ENCODE measurements around the gene BCAP31.
"Not testable (repeated sequence)": the region's sequence is repeated elsewhere in the genome, so short reads cannot be mapped to it uniquely, and the experiment has no call there.

Gene BCAP31

DNA sequence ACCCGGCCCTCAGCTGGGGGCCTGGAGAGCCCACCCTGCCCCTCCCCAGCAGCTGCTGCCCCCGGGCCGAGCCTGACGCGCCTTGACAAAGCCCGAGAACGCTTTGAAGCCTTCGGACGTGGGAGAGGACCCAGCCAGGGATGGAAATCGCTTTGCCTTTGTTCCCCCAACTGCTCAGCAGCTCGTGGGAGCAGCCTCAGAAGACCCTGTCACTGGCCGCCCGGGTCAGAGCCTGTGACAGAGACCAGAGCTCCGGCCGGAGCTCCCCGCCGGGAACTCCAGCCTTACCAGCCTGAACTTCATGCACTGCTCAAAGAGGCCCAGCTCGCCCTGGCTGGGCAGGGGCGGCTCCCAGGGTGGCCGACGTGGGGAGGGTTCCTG lies 39.0 kb downstream of the BCAP31 start:
- H3K27ac ChIP-seq (ENCODE audit: low read depth, low read length, severe bottlenecking): peak overlapping the region; percentile 73
- no peaks in the 10 kb centered on the region for H3K9me3 ChIP-seq (ENCODE audit: control insufficient read depth, low read length)
- peaks cover 13% of the 10 kb centered on the region for H3K4me1 ChIP-seq (ENCODE audit: control insufficient read depth, insufficient read depth, low read length, poor library complexity, severe bottlenecking)
- H3K4me3 ChIP-seq (ENCODE audit: extremely low read depth, insufficient read depth, low read length, poor library complexity, severe bottlenecking): no peak overlapping the region
- 5 to 16% methylated on average over 12 to 15 of the region's 21 CpGs for WGBS, 2 experiments (ENCODE audit: insufficient coverage in 2 of 2)
- H3K36me3 ChIP-seq (ENCODE audit: control insufficient read depth, insufficient read depth, low read length): no peaks in the 10 kb centered on the region

DNA sequence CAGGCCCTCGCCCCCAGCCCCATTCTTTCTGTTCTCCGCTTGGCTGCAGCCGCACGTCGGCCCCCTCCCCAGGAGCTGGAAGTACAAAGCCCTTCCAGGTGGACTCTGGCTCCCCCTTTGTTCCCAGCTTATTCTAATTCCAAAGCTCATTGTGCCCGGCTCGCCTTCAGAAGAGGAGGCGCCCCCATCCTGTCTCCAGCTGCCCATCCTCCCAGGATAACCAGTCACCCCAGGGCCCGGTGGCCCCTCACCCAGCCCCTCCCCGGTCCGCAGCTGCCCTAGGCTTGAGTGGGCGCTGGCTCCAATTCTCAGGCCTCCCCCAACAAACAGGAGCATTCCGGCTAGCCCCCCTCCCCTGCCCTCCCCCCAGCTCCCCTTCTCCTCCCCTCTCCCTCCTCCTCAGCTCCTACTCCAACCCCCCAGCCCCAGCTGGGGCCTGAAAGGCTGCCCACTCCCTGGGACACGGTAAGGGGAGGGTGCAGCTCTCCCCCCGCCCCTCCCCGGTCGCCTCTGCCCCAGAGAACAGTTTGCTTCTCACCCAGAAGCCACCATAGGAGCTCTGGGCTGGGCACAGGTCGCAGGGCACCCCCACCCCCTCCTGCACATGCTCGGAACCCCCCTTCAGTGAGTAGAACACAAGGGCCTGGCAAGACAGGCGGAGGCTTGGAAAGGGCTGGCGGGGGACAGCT lies 39.6 kb downstream of the BCAP31 start:
- Histone ChIP-seq H3K4me3 (ENCODE audit: extremely low read depth, insufficient read depth, low read length, poor library complexity, severe bottlenecking) (no peak overlapping the region), H3K9me3 (ENCODE audit: control insufficient read depth, low read length) (no peaks in the 10 kb centered on the region), H3K4me1 (ENCODE audit: control insufficient read depth, insufficient read depth, low read length, poor library complexity, severe bottlenecking) (peaks cover 13% of the 10 kb centered on the region), H3K36me3 (ENCODE audit: control insufficient read depth, insufficient read depth, low read length) (no peaks in the 10 kb centered on the region), H3K27ac (ENCODE audit: low read depth, low read length, severe bottlenecking) (peak overlapping the region; percentile 73)
- 34% methylated on average over 4 of the region's 21 CpGs; no CpG with 5 or more reads in 1 of the 2 experiments for WGBS, 2 experiments (ENCODE audit: insufficient coverage in 2 of 2)

DNA sequence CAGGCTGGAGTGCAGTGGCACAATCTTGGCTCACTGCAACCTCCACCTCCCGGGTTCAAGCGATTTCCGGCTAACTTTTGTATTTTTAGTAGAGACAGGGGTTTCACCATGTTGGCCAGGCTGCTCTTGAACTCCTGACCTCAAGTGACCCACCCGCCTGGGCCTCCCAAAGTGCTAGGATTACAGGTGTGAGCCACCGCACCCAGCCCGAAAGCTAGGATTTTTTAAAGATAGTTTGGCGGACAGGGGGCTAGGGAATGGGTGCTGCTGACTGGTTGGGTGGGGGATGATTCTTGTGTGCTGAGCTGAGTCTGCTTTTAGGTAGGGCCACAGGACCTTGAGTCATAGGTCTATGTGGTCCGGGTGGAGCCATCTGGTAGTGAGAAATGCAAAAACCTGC lies 40.7 kb downstream of the BCAP31 start:
- H3K4me3 ChIP-seq (ENCODE audit: extremely low read depth, insufficient read depth, low read length, poor library complexity, severe bottlenecking); H3K27ac ChIP-seq (ENCODE audit: low read depth, low read length, severe bottlenecking); H3K36me3 ChIP-seq (ENCODE audit: control insufficient read depth, insufficient read depth, low read length); H3K9me3 ChIP-seq (ENCODE audit: control insufficient read depth, low read length): not testable (repeated sequence)
- 100% methylated on average over 4 of the region's 8 CpGs for whole genome bisulfite sequencing, 2 experiments (ENCODE audit: insufficient coverage in 2 of 2)
- H3K4me1 ChIP-seq (ENCODE audit: control insufficient read depth, insufficient read depth, low read length, poor library complexity, severe bottlenecking): peaks cover 13% of the 10 kb centered on the region

DNA sequence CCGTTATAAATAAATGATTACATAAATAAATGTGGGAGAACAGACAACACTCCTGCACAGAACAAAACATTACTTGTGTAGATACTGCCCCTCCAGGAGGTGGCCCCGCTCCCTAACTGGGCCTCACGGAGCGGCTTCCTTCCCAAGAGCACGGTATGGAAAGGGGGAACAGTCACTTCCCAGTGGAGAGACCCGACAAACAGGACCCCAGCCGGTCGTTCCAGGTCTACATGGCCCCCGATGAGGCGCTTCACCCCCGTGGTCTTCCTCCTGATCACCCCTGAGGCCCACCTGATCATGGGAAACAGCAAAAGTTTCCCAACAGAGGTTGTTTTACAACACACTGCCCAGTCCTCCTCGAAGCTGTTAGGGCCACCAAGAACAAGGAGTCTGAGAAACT lies 43.0 kb downstream of the BCAP31 start:
- Histone ChIP-seq H3K4me1 (ENCODE audit: control insufficient read depth, insufficient read depth, low read length, poor library complexity, severe bottlenecking) (peaks cover 10% of the 10 kb centered on the region), H3K27ac (ENCODE audit: low read depth, low read length, severe bottlenecking) (no peak overlapping the region), H3K4me3 (ENCODE audit: extremely low read depth, insufficient read depth, low read length, poor library complexity, severe bottlenecking) (no peak overlapping the region), H3K9me3 (ENCODE audit: control insufficient read depth, low read length) (no peaks in the 10 kb centered on the region), H3K36me3 (ENCODE audit: control insufficient read depth, insufficient read depth, low read length) (no peaks in the 10 kb centered on the region)
- 90 to 100% methylated on average over 2 to 5 of the region's 12 CpGs for WGBS, 2 experiments (ENCODE audit: insufficient coverage in 2 of 2)

DNA sequence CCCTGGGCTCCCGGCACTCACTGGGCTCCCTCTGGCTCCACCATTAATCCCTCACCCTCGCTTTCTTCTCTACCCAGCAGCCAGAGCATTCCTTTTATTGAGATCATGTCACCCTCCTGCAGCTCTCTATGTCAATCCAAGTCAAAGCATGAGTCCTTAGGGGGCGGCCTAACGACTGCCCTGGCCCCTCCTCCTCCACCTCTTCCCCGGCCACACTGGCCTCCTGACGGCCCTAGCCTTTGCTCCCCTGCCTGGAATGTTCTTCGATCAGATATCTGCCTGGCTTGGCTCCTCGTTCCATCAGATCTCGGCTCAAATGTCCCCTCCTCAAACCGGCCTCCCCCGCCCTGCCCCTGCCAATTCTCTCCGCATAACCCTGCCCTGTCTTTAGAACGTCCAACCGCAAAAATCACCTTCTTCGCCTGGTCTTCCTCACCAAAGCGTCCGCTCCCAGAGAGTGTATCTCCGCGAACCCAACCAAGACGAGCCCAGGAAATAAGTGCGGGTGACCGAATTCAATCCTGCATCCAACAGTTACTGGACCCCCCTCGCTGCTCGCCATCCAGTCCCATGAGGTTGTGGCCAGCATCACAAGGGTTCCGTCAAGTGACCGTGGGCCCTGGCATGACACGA lies 49.9 kb downstream of the BCAP31 start:
- no peak overlapping the region for H3K27ac ChIP-seq (ENCODE audit: low read depth, low read length, severe bottlenecking)
- 63 to 76% methylated on average over 10 to 23 of the region's 27 CpGs for WGBS, 2 experiments (ENCODE audit: insufficient coverage in 2 of 2)
- H3K9me3 ChIP-seq (ENCODE audit: control insufficient read depth, low read length): no peaks in the 10 kb centered on the region
- H3K4me3 ChIP-seq (ENCODE audit: extremely low read depth, insufficient read depth, low read length, poor library complexity, severe bottlenecking): no peak overlapping the region
- no peaks in the 10 kb centered on the region for H3K36me3 ChIP-seq (ENCODE audit: control insufficient read depth, insufficient read depth, low read length)
- no peaks in the 10 kb centered on the region for H3K4me1 ChIP-seq (ENCODE audit: control insufficient read depth, insufficient read depth, low read length, poor library complexity, severe bottlenecking)

DNA sequence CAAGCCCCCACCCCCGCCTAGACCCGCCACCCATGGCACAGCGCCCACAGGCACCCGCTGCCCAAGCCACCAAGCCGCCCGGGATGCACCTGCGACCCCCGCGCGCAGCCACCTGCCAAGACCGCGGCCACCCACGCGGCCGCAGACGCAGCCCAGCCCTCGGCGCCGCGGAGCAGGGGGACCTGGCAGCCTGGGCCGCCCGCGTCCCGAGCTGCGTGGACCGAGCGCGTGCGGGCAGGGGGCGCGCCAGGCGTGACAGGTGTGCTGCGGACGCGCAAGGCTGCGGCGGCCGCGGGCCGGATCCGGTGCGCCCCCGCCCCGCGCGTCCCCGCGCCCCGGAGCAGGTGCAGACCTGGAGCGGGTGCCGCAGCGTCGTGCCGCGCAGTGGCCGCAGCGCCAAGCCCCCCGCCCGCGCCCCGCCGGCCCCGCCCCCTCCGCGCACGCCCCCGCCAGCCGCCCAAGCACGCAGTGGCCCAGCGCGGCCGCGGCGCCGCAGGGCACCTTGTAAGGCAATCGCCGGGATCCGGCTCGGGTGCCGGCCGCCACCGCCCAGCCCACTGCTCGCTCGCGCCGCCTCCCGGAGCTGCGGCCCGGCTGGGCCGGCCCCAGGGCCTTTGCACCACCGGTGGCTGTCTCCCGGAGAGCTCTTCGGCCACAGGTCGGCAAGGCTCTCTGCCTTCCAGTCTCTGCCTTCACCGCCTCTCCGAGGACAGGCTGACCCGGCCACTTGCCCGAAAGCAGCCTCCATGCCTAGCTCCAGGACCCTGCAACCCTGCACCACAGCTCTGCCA lies 50.6 kb downstream of the BCAP31 start, which contains the start of gene PNCK:
Gene PNCK (minus strand): TSS at position 386 of the 791 bp plus-strand sequence. CDS start 737 bp downstream, outside the sequence.
- H3K9me3 ChIP-seq (ENCODE audit: control insufficient read depth, low read length): no peaks in the 10 kb centered on the region
- H3K4me3 ChIP-seq (ENCODE audit: extremely low read depth, insufficient read depth, low read length, poor library complexity, severe bottlenecking): no peak within 1 kb of the TSS
- no peak within 1 kb of the TSS for H3K27ac ChIP-seq (ENCODE audit: low read depth, low read length, severe bottlenecking)
- WGBS, 2 experiments (ENCODE audit: insufficient coverage in 2 of 2): 0 to 18% methylated on average over 2 to 25 of the region's 98 CpGs
- H3K36me3 ChIP-seq (ENCODE audit: control insufficient read depth, insufficient read depth, low read length): no peaks in the 10 kb centered on the region
- H3K4me1 ChIP-seq (ENCODE audit: control insufficient read depth, insufficient read depth, low read length, poor library complexity, severe bottlenecking): no peaks in the 10 kb centered on the region

DNA sequence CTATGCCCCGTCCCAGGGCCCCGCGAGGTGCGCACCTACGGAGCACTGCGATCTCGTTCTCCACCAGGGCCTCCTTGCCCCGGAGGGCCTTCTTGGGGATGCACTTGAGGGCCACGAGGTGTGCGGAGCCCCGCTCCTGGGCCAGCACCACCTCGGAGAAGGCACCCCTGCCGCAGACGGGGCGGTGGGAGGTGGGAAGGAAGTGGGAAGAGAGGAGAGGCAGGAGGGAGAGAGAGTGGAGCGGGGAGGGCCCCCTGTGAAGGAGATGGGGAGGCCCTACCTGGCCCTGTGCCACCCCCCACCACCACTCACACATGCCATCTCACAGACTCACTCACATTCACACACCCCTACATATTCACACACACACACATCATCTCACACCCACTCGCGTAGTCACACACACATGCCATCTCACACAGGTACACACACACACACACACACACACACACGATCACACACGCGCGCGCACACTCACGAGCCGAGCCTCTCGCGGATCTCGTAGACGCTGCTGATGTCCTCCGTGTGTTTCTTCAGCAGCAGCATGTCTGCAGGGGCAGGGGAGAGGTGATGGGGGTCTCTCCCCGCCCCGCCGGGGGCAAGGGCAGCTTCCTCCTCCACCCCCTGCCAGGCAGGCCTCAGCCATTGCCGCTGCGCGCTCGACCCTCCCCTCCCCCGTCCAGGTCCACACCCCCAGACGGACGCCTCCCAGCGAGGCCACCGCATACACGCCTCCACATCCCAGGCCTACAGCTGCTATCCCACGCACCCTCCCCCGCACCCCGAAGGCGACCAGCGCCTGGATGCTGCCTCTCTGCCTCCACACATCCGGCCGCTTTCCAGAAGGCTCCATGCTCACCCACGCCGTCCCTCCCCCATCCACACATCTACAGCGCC lies 51.4 kb downstream of the BCAP31 start:
- Histone ChIP-seq H3K4me3 (ENCODE audit: extremely low read depth, insufficient read depth, low read length, poor library complexity, severe bottlenecking) (no peak overlapping the region), H3K36me3 (ENCODE audit: control insufficient read depth, insufficient read depth, low read length) (no peaks in the 10 kb centered on the region), H3K9me3 (ENCODE audit: control insufficient read depth, low read length) (no peaks in the 10 kb centered on the region), H3K27ac (ENCODE audit: low read depth, low read length, severe bottlenecking) (no peak overlapping the region), H3K4me1 (ENCODE audit: control insufficient read depth, insufficient read depth, low read length, poor library complexity, severe bottlenecking) (no peaks in the 10 kb centered on the region)
- 83 to 95% methylated on average over 2 to 6 of the region's 53 CpGs for WGBS, 2 experiments (ENCODE audit: insufficient coverage in 2 of 2)

DNA sequence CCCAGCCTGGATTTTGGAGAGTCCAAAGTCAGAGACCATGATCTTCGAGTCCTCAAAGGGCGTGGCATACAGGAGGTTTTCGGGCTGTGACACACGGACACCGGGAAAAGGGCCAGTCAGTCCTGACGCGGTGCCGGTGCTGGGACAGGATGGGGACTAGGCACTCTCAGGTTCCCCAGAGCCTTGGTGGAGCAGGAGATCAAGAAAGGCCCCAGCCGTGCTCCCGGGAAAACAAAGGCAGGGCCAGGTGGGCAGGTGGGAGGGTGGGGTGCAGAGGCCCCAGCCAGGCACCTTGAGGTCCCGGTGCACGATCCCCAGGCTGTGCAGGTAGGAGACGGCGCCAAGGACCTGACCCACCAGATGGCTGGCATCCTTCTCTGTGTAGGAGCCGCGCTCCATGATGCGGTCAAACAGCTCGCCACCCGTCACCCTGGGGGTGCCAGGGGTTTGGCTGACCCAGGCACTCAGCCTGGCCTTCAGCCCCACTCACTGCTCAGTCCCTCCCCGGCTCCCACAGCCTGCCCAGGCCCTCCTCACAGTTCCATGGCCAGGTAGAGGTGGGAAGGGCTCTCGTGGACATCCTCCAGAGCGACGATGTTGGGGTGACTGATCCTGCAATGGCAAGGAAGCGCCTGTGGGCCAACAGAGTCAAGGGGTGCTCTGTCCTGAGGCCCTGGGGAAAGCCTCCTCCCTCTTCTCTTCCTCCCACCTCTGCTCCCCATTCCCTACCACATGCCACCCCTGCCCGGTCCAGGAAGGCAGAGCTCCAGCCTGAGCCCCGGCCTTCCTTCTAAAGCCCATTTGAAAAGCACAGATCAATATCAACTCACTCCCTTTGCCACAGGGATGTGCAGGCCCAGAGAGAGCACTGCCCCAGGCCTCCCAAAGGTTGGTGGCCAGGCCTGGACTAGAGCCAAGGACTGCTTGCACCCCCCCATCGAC lies 52.3 kb downstream of the BCAP31 start:
- Histone ChIP-seq H3K9me3 (ENCODE audit: control insufficient read depth, low read length) (no peaks in the 10 kb centered on the region), H3K4me3 (ENCODE audit: extremely low read depth, insufficient read depth, low read length, poor library complexity, severe bottlenecking) (no peak overlapping the region), H3K4me1 (ENCODE audit: control insufficient read depth, insufficient read depth, low read length, poor library complexity, severe bottlenecking) (no peaks in the 10 kb centered on the region), H3K36me3 (ENCODE audit: control insufficient read depth, insufficient read depth, low read length) (no peaks in the 10 kb centered on the region), H3K27ac (ENCODE audit: low read depth, low read length, severe bottlenecking) (no peak overlapping the region)
- WGBS, 2 experiments (ENCODE audit: insufficient coverage in 2 of 2): 90 to 93% methylated on average over 2 to 13 of the region's 27 CpGs

DNA sequence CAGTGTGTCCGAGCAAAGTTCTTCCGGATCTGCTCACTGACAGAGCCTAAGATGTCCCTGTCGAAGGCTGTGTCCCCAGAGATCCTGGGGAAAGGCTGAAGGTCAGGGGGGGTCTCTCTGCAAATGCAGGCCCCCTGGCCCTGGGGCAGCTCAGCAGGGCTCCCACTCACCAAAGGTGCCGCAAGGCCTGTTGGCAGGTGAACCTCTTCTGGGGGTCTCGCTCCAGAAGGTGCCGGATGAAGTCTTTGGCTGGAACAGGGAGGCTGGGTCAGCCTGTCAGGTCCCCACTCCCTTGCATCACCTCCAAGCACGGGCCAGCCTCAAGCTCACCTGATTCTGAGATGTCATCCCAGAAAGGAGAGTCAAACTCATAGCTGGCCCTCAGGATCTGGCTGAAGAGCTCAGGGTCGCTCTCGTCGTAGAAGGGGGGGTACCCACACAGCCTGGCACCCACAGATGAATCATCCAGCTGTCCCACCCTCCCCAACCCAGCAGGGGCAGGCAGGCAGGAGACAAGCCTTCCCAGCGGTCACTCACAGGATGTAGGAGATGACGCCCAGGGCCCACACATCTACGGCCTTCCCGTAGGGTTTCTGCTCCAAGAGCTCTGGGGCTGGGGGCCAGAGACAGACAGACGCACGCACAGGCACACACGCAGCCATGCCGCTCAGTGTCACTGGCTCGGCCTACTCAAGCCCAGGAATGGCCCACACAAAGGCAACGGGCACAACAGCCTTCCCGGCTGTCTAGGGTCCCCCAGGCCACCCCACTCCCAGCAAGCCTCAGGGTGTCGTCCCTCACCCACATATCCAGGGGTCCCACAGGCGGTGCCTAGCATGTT lies 53.2 kb downstream of the BCAP31 start:
- H3K27ac ChIP-seq (ENCODE audit: low read depth, low read length, severe bottlenecking): no peak overlapping the region
- WGBS, 2 experiments (ENCODE audit: insufficient coverage in 2 of 2): 97 to 98% methylated on average over 5 of the region's 23 CpGs

More for the DNA sequence above, 53.2 kb downstream of the BCAP31 start:
- H3K4me1 ChIP-seq (ENCODE audit: control insufficient read depth, insufficient read depth, low read length, poor library complexity, severe bottlenecking): no peaks in the 10 kb centered on the region
- H3K36me3 ChIP-seq (ENCODE audit: control insufficient read depth, insufficient read depth, low read length): no peaks in the 10 kb centered on the region
- H3K9me3 ChIP-seq (ENCODE audit: control insufficient read depth, low read length): no peaks in the 10 kb centered on the region
- H3K4me3 ChIP-seq (ENCODE audit: extremely low read depth, insufficient read depth, low read length, poor library complexity, severe bottlenecking): no peak overlapping the region
